OCI-M2 (cell line): ENCODE data around the gene ACTR6.
"Not testable (repeated sequence)": the region's sequence is repeated elsewhere in the genome, so short reads cannot be mapped to it uniquely, and the experiment has no call there.

Experiments used
- DNase-seq: peaks from one replicate; lab custom pipeline; 2025; ENCODE audit not compliant: unreplicated experiment; lab: John Stamatoyannopoulos, UW

The ACTR6 gene

GRCh38 chr12:100200463-100201181 lies at the start of gene ACTR6:
Gene ACTR6, plus strand, starts transcription at chr12:100200815. Its CDS starts 37 bp downstream, at chr12:100200852.
- peak; percentile 64 for DNase-seq

- DNase-seq, result no peak
Measured at GRCh38 chr12:100151769-100152168, 48.8 kb upstream of the ACTR6 start.

GRCh38 chr12:100153131-100153530 lies 47.5 kb upstream of the ACTR6 start:
- no peak for DNase-seq

GRCh38 chr12:100154474-100155247 lies 46.0 kb upstream of the ACTR6 start:
- DNase-seq, result no peak

- DNase-seq, result no peak
Measured at GRCh38 chr12:100156731-100157426, 43.7 kb upstream of the ACTR6 start.

GRCh38 chr12:100157427-100157821 lies 43.2 kb upstream of the ACTR6 start:
- DNase-seq, result no peak

- no peak for DNase-seq
Measured at GRCh38 chr12:100158535-100158934, 42.1 kb upstream of the ACTR6 start.

GRCh38 chr12:100159391-100160104 lies 41.1 kb upstream of the ACTR6 start:
- DNase-seq, result no peak

- DNase-seq, result no peak
Measured at GRCh38 chr12:100163416-100164152, 37.0 kb upstream of the ACTR6 start.

GRCh38 chr12:100164153-100164704 lies 36.4 kb upstream of the ACTR6 start:
- no peak for DNase-seq

- no peak for DNase-seq
Measured at GRCh38 chr12:100165356-100165755, 35.3 kb upstream of the ACTR6 start.

- DNase-seq, result no peak
Measured at GRCh38 chr12:100166232-100166631, 34.4 kb upstream of the ACTR6 start.

- DNase-seq, result no peak
Measured at GRCh38 chr12:100168562-100168961, 32.1 kb upstream of the ACTR6 start.

GRCh38 chr12:100169345-100169744 lies 31.3 kb upstream of the ACTR6 start:
- DNase-seq, result no peak

- DNase-seq, result no peak
Measured at GRCh38 chr12:100170313-100170858, 30.2 kb upstream of the ACTR6 start.

GRCh38 chr12:100171248-100171647 lies 29.4 kb upstream of the ACTR6 start:
- DNase-seq, result no peak

GRCh38 chr12:100173111-100173510 lies 27.5 kb upstream of the ACTR6 start:
- no peak for DNase-seq

- DNase-seq, result no peak
Measured at GRCh38 chr12:100174495-100174894, 26.1 kb upstream of the ACTR6 start.

- not testable (repeated sequence) for DNase-seq
Measured at GRCh38 chr12:100176493-100176892, 24.1 kb upstream of the ACTR6 start.

GRCh38 chr12:100179252-100179651 lies 21.4 kb upstream of the ACTR6 start:
- no peak for DNase-seq
